C4-2B (cell line): ENCODE measurements around the gene ANKFY1.

Experiments used
- ZFX ChIP-seq: fragments of 450-650 bp; IDR thresholded peaks from 2 replicates; pipeline ENCODE4 v1.6.1; 2017
- TF ChIP-seq, protein P1 (sequence below): fragments of 450-650 bp; conservative IDR thresholded peaks from 2 replicates; pipeline ENCODE4 v1.5.1; 2017; ENCODE audit warnings: mild to moderate bottlenecking

DNA sequence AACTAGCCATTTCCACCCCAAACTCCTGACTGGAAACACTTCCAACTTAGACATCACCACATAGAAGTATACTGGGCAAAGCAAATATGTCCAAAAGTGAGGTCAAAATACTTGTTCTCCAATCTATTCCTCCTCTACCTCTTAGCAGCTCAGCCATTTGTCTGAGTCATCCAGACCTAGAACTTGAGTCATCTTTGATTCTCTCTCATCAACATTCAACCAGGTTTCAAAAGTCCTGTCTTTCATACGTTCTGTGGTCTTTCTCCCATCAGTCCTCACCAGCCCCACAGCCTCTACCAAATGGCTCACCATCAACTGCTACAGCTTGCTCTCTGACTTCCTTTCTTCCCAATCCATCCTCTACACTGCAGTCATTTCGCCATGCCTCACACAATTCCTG, 6.8 kb downstream of the ANKFY1 start:
- TF ChIP-seq, protein P1, sequence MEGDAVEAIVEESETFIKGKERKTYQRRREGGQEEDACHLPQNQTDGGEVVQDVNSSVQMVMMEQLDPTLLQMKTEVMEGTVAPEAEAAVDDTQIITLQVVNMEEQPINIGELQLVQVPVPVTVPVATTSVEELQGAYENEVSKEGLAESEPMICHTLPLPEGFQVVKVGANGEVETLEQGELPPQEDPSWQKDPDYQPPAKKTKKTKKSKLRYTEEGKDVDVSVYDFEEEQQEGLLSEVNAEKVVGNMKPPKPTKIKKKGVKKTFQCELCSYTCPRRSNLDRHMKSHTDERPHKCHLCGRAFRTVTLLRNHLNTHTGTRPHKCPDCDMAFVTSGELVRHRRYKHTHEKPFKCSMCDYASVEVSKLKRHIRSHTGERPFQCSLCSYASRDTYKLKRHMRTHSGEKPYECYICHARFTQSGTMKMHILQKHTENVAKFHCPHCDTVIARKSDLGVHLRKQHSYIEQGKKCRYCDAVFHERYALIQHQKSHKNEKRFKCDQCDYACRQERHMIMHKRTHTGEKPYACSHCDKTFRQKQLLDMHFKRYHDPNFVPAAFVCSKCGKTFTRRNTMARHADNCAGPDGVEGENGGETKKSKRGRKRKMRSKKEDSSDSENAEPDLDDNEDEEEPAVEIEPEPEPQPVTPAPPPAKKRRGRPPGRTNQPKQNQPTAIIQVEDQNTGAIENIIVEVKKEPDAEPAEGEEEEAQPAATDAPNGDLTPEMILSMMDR = no peak
- TF ChIP-seq ZFX = no peak
